ENCODE results near the gene CYB5R4. TPM values are rescaled to one million over a fixed set of nuclear protein-coding genes. Genes with fewer than 3 reads are reported as not detected.

CYB5R4 gene
- total and polyA plus RNA-seq, 2 of the 13 experiments (the other 11 are each of a cell fraction or from before 2014, with no cell fraction given) = 5.3 to 26.1 TPM

- DNase-seq (ENCODE audit: low spot score) (no peak), ATAC-seq (no peak), FAIRE-seq (no peak)
- Histone ChIP-seq H3K9ac (ENCODE audit: insufficient read depth, low read depth, low read length) (no peak overlapping the region), H3K27me3 (ENCODE audit: control insufficient read depth in 1 of 2, insufficient read depth in 2 of 2, low read length in 2 of 2) (peaks cover 4 to 18% of the 10 kb centered on the region in 2 experiments), H3K36me3 (replicated peaks in 1 of 2; ENCODE audit: control insufficient read depth in 1 of 2, insufficient read depth in 2 of 2, low read length in 2 of 2) (no peaks in the 10 kb centered on the region), H3K79me2 (ENCODE audit: insufficient read depth, low read length) (no peaks in the 10 kb centered on the region), H3K9me3 (ENCODE audit: low read length) (no peaks in the 10 kb centered on the region), H4K20me1 (ENCODE audit: insufficient read depth, low read length) (no peaks in the 10 kb centered on the region), H3K27ac (ENCODE audit: extremely low read length, insufficient read depth, low read length) (no peak overlapping the region), H3K4me2 (ENCODE audit: low read depth, low read length) (no peak overlapping the region), H3K4me3 (replicated peaks in 1 of 3; ENCODE audit: insufficient read depth in 1 of 3, low read depth in 2 of 3, low read length in 3 of 3) (no peak overlapping the region), H3K4me1 (ENCODE audit: insufficient read depth, low read length) (peaks cover 12% of the 10 kb centered on the region; the same call in 1 of the 2 replicates), H2AFZ (ENCODE audit: low read length) (no peak overlapping the region)
- intact Hi-C loops (cut with micrococcal nuclease; ENCODE audit: unreplicated experiment) = no loop called here
- in situ Hi-C loops (cut with HindIII; ENCODE audit: extremely low pct_ligation_motif_present, low pct_unique_long_range_greater_than_20kb) = no loop called here
- 26% methylated on average over 2 of the region's 2 CpGs for WGBS (ENCODE audit: low lambda C conversion rate)
- POLR2A ChIA-PET = no interaction called here
- CTCF ChIA-PET (ENCODE audit: low intra/inter-chr PET ratio, low total read pairs) = no interaction called here
- BruUV-seq (replicated peaks) = no TSS peak
- TF ChIP-seq ZKSCAN8 (CRISPR knock-in tag; IDR thresholded peaks at IDR 0.05; ENCODE audit: borderline replicate concordance) = no peak
These were observed 10.4 kb upstream of the CYB5R4 start for GRCh38 chr6:83849127-83849526.

- BruUV-seq (replicated peaks) = no TSS peak
- in situ Hi-C loops (cut with HindIII; ENCODE audit: extremely low pct_ligation_motif_present, low pct_unique_long_range_greater_than_20kb) (no loop called here), intact Hi-C loops (cut with micrococcal nuclease; ENCODE audit: unreplicated experiment) (no loop called here)
- Histone ChIP-seq H3K9me3 (ENCODE audit: low read length) (no peaks in the 10 kb centered on the region), H3K4me1 (ENCODE audit: insufficient read depth, low read length) (peaks cover 12% of the 10 kb centered on the region; the same call in 1 of the 2 replicates), H3K4me2 (ENCODE audit: low read depth, low read length) (no peak overlapping the region), H3K36me3 (replicated peaks in 1 of 2; ENCODE audit: control insufficient read depth in 1 of 2, insufficient read depth in 2 of 2, low read length in 2 of 2) (no peaks in the 10 kb centered on the region), H3K79me2 (ENCODE audit: insufficient read depth, low read length) (no peaks in the 10 kb centered on the region), H4K20me1 (ENCODE audit: insufficient read depth, low read length) (no peaks in the 10 kb centered on the region), H3K4me3 (replicated peaks in 1 of 3; ENCODE audit: insufficient read depth in 1 of 3, low read depth in 2 of 3, low read length in 3 of 3) (no peak overlapping the region), H3K9ac (ENCODE audit: insufficient read depth, low read depth, low read length) (no peak overlapping the region), H2AFZ (ENCODE audit: low read length) (no peak overlapping the region), H3K27me3 (ENCODE audit: control insufficient read depth in 1 of 2, insufficient read depth in 2 of 2, low read length in 2 of 2) (peaks cover 4 to 23% of the 10 kb centered on the region in 2 experiments), H3K27ac (ENCODE audit: extremely low read length, insufficient read depth, low read length) (no peak overlapping the region)
- ATAC-seq (no peak), DNase-seq (ENCODE audit: low spot score) (no peak), FAIRE-seq (no peak)
- WGBS (ENCODE audit: low lambda C conversion rate) = 0% methylated on average over 3 of the region's 3 CpGs
- POLR2A ChIA-PET = no interaction called here
- no peak for TF ChIP-seq TIGD3 (CRISPR knock-in tag; IDR thresholded peaks at IDR 0.05; ENCODE audit: borderline replicate concordance)
- peak in 1 of 2 experiments; percentile 68; a peak in 2 of 4 replicates for TF ChIP-seq REST (IDR thresholded peaks at IDR 0.05; ENCODE audit: borderline replicate concordance in 1 of 2, low read depth in 1 of 2, low read length in 2 of 2)
- CTCF ChIA-PET (ENCODE audit: low intra/inter-chr PET ratio, low total read pairs) = no interaction called here
These were observed 9.9 kb upstream of the CYB5R4 start for GRCh38 chr6:83849610-83850009.

Measured in HepG2 (cell line).